Thyroid gland (tissue), 4 donors: ENCODE results near the gene B3GAT1.

Experiments used
- CTCF ChIP-seq, 6 experiments: fragments of 200-600 bp in 3 of 6; fragments of 450-650 bp in 3 of 6; sonication (generic) in 3 of 6; IDR thresholded peaks; one replicate each; pipeline ENCODE4 v1.5.1; 2016 to 2019; ENCODE audit warnings: antibody characterized with exemption in 6 of 6, mild to moderate bottlenecking in 2 of 6, inconsistent platforms in 1 of 6, moderate library complexity in 1 of 6
- POLR2A ChIP-seq, 2 donors: fragments of 450-650 bp; IDR thresholded peaks; one replicate each; pipeline ENCODE4 v1.6.1; 2017; ENCODE audit warnings: antibody characterized with exemption in 2 of 2, mild to moderate bottlenecking in 2 of 2, moderate library complexity in 1 of 2

GRCh38 chr11:134373591-134374052, 38.4 kb downstream of the B3GAT1 start:
- no peak for TF ChIP-seq CTCF (IDR thresholded peaks at IDR 0.05)
- TF ChIP-seq POLR2A (IDR thresholded peaks at IDR 0.05), result no peak
